Embryonic facial prominence (tissue), 1 donor: Measurements from ENCODE around the gene YBX3.

Experiments used
- DNase-seq: peaks from one replicate; pipeline ENCODE4 v3.0.0-alpha.2; 2016; ENCODE audit errors: extremely low spot score

YBX3 gene

GRCh38 chr12:10669533-10669932 lies 53.6 kb downstream of the YBX3 start:
- DNase-seq, result no peak

DNA sequence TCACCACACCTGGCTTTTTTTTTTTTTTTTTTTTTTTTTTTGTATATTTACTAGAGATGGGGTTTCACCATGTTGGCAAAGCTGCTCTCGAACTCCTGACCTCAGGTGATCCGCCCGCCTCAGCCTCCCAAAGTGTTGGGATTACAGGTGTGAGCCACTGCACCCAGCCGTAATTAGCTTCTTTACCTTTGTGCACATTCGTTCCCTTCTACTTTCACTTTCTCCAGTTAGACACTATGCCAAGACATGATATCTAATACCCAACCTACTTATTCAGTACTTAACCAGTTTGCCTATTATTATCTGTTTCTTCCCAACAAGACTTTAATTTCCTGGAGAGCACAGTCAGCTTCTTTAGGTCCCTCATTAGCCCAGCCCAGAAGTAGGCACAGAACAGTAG lies 54.6 kb downstream of the YBX3 start:
- no peak for DNase-seq

DNA sequence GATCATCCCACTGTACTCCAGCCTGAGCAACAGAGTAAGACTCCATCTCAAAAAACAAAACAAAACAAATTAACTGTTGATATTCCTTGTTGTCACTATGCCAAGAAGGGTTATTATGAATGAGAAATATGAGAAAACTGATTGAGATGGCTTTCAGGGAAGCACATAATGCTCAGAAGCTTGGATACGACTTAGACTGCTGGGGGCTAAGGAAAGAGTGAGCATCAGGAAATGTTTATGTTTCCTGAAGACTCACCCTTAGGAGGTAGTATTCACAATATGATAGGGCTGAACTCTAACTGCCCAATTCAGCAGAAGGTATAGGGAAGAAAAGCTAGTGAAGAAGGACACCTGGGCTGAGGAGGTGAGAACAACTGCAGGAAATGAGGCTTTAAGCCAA lies 55.5 kb downstream of the YBX3 start:
- no peak for DNase-seq

- DNase-seq, result no peak
These were observed 58.6 kb downstream of the YBX3 start for GRCh38 chr12:10664499-10664898.

DNA sequence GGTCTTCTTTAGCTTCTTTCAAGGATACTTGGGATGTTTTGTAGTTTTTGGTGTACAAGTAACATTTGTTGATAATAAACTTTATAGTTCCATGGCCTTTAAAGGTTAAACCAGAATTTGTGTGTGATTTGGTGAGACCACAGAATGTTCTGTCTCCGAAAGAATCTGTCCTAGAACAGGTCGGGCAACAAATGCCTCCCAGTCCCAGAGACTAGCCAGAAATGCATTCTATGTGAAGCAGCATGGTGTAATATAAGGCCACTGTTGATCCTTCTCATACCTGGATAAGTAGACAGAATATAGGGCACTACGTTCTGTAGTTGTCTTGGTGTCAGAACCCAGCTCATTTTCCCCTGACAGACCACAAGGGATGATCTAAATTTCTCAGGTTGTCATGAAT lies 59.3 kb downstream of the YBX3 start:
- DNase-seq, result no peak

GRCh38 chr12:10661338-10661737 lies 61.8 kb downstream of the YBX3 start:
- no peak for DNase-seq

- no peak for DNase-seq
These were observed 69.1 kb downstream of the YBX3 start for GRCh38 chr12:10654003-10654402.

GRCh38 chr12:10652192-10652591 lies 70.9 kb downstream of the YBX3 start:
- no peak for DNase-seq
